PC-9 (cell line): ENCODE results near the gene NACC2. TPM values are rescaled to one million over a fixed set of nuclear protein-coding genes. Genes with fewer than 3 reads are reported as not detected.

Experiments
- BruUV-seq: library from RNA; stranded (reverse); fragments of 400-500 nt; replicated peaks from 2 replicates; lab custom pipeline; 2021; lab: Mats Ljungman, UMichigan
- CTCF ChIA-PET: fragments of 300-600 bp; sonication (Branson Sonifier 250); formaldehyde crosslinking; loops from one replicate; lab custom pipeline; 2022; ENCODE audit warnings: antibody characterized with exemption; lab: Charles Lee
- POLR2A ChIA-PET: fragments of 300-600 bp; sonication (Branson Sonifier 250); formaldehyde crosslinking; loops from one replicate; lab custom pipeline; 2022; ENCODE audit warnings: antibody characterized with exemption; ENCODE audit not compliant: unreplicated experiment; lab: Charles Lee
- DNase-seq, 2 experiments: peaks; one replicate each; pipeline versions ENCODE4 v3.0.0 to v3.0.0-alpha.2; 2015 to 2022; ENCODE audit warnings: mixed read lengths in 1 of 2
- H2AFZ ChIP-seq: fragments of 200-600 bp; sonication (generic); 2 replicates; pipeline ENCODE4 v1.8.1; 2017; ENCODE audit warnings: antibody characterized with exemption
- H3F3A ChIP-seq: fragments of 200-600 bp; sonication (generic); 2 replicates; pipeline ENCODE4 v1.8.1; 2017; ENCODE audit warnings: antibody characterized with exemption, mild to moderate bottlenecking, low read depth; ENCODE audit not compliant: insufficient read depth
- H3K27ac ChIP-seq: fragments of 200-600 bp; sonication (generic); 2 replicates; pipeline ENCODE4 v1.6.1; 2016; ENCODE audit warnings: mixed run types
- H3K27me3 ChIP-seq: fragments of 200-600 bp; sonication (generic); 2 replicates; pipeline ENCODE4 v1.6.1; 2016; ENCODE audit warnings: low read depth, mixed run types; ENCODE audit not compliant: insufficient read depth
- H3K36me3 ChIP-seq: fragments of 200-600 bp; sonication (generic); 2 replicates; pipeline ENCODE4 v1.6.1; 2016; ENCODE audit warnings: low read depth, mixed run types
- H3K4me1 ChIP-seq: fragments of 200-600 bp; sonication (generic); replicated peaks from 2 replicates; pipeline ENCODE4 v1.6.1; 2016; ENCODE audit warnings: mixed run types; ENCODE audit not compliant: insufficient read depth
- H3K4me2 ChIP-seq: fragments of 200-600 bp; sonication (generic); 2 replicates; pipeline ENCODE4 v1.6.1; 2017; ENCODE audit warnings: mixed run types
- H3K4me3 ChIP-seq: fragments of 200-600 bp; sonication (generic); 2 replicates; pipeline ENCODE4 v1.6.1; 2016; ENCODE audit warnings: mixed run types
- H3K79me2 ChIP-seq: fragments of 200-600 bp; sonication (generic); 2 replicates; pipeline ENCODE4 v1.6.1; 2017; ENCODE audit warnings: low read depth, mixed run types
- H3K9me2 ChIP-seq: fragments of 200-600 bp; sonication (generic); 2 replicates; pipeline ENCODE4 v1.8.1; 2017; ENCODE audit warnings: mild to moderate bottlenecking; ENCODE audit not compliant: insufficient read depth
- H3K9me3 ChIP-seq: fragments of 200-600 bp; sonication (generic); 2 replicates; pipeline ENCODE4 v1.8.1; 2016; ENCODE audit warnings: low read depth; ENCODE audit not compliant: insufficient read depth
- H4K20me1 ChIP-seq: fragments of 200-600 bp; sonication (generic); 2 replicates; pipeline ENCODE4 v1.8.1; 2017; ENCODE audit not compliant: insufficient read depth
- EZH2 ChIP-seq: fragments of 200-600 bp; sonication (generic); IDR thresholded peaks from 2 replicates; pipeline ENCODE4 v1.8.0; 2017; ENCODE audit warnings: antibody characterized with exemption, low read depth
- intact Hi-C: fragments of 100-400 bp; cut with micrococcal nuclease; formaldehyde crosslinking; loops from one replicate; pipeline ENCODE4 v1.10.0; 2022; ENCODE audit not compliant: unreplicated experiment
- total RNA-seq: library from RNA; stranded (reverse); gene quantifications from 2 replicates; pipeline ENCODE4 v1.2.3, GENCODE V29; 2021
- TF ChIP-seq, protein P1 (sequence below): fragments of 200-600 bp; sonication (generic); conservative IDR thresholded peaks from 2 replicates; pipeline ENCODE4 v1.6.1; 2017; ENCODE audit warnings: mixed run types, antibody characterized with exemption, mild to moderate bottlenecking, moderate library complexity

Gene NACC2
- total RNA-seq, 1 experiment from 2014 or later, result 22.4 TPM

DNA sequence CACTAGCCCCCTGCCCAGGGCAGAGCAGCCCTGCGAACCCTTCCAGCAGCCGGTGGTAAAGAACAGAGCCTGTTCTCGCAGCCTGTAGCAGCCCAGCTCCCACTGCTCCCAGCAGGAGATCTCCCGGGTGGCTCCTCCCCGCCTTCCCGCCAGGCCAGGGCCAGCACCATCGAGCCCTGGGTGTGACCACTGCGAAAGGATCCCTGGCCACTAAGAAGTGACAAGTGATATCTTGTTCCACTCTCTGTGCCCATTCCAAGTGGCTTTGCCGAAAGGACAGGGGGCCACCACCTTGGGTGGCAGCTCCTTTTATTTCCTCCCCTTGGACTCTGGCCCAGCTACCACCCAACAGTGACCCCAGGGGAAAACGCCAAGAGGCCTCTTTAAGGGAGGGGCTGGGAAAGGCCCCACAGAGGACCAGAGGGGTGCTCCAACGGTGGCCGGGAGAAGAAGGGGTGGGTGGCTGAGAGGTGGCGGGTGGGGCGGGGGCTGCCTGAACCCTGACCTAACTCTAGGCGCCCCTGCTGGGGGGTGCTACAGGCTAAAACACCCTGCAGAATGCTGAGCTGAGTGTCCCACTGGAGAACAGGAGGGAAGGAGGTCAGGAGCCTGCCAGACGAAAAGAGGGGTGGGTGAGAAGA is 1.6 kb downstream of the NACC2 start:
- CTCF ChIA-PET, result no interaction called here
- BruUV-seq, result TSS peak; percentile 37

DNA sequence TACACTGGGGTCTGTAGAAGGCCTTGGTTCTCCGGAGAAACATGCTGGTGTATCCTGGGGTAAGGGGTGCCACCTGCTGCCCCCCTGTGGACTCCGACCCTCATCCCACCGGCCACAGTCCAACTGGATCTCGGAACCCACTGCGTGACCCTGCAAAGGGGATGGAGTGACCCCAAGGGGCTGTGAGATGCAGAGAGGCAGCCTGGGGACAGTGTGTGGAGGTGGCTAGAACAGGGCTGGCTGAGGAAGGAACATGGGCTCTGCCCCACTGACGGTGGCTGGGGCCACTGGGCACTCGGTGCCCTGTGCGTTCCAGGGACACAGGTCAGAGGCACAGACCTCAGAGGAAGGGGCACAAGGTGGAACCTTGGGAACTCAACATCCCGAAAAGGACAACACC is 2.3 kb downstream of the NACC2 start:
- TF ChIP-seq, protein P1, sequence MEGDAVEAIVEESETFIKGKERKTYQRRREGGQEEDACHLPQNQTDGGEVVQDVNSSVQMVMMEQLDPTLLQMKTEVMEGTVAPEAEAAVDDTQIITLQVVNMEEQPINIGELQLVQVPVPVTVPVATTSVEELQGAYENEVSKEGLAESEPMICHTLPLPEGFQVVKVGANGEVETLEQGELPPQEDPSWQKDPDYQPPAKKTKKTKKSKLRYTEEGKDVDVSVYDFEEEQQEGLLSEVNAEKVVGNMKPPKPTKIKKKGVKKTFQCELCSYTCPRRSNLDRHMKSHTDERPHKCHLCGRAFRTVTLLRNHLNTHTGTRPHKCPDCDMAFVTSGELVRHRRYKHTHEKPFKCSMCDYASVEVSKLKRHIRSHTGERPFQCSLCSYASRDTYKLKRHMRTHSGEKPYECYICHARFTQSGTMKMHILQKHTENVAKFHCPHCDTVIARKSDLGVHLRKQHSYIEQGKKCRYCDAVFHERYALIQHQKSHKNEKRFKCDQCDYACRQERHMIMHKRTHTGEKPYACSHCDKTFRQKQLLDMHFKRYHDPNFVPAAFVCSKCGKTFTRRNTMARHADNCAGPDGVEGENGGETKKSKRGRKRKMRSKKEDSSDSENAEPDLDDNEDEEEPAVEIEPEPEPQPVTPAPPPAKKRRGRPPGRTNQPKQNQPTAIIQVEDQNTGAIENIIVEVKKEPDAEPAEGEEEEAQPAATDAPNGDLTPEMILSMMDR, result no peak
- no peak for TF ChIP-seq EZH2
- Histone ChIP-seq H4K20me1 (peaks cover 41% of the 10 kb centered on the region), H3K4me2 (peak overlapping the region; percentile 90; the same call in 1 of the 2 replicates), H3K4me3 (no peak overlapping the region), H3K79me2 (peaks cover 47% of the 10 kb centered on the region), H3K27me3 (no peaks in the 10 kb centered on the region), H3K9me3 (no peaks in the 10 kb centered on the region), H3F3A (peaks cover 22% of the 10 kb centered on the region; the same call in 1 of the 2 replicates), H2AFZ (no peak overlapping the region), H3K36me3 (no peaks in the 10 kb centered on the region), H3K9me2 (no peaks in the 10 kb centered on the region), H3K4me1 (peaks cover 22% of the 10 kb centered on the region), H3K27ac (no peak overlapping the region)
- no peak for DNase-seq
- CTCF ChIA-PET, result no interaction called here
- POLR2A ChIA-PET, result no interaction called here
- BruUV-seq, result no TSS peak
- intact Hi-C loops, result no loop called here

More for the DNA sequence above, 1.6 kb downstream of the NACC2 start:
- POLR2A ChIA-PET, result no interaction called here
- peak in 1 of 2 experiments; percentile 66 for DNase-seq
- TF ChIP-seq EZH2, result no peak
- TF ChIP-seq, protein P1, result no peak
- H3K27me3 ChIP-seq, result no peaks in the 10 kb centered on the region
- peaks cover 37% of the 10 kb centered on the region for H4K20me1 ChIP-seq
- peak overlapping the region; percentile 71; the same call in 1 of the 2 replicates for H2AFZ ChIP-seq
- peaks cover 22% of the 10 kb centered on the region; the same call in 1 of the 2 replicates for H3F3A ChIP-seq
- H3K9me3 ChIP-seq, result no peaks in the 10 kb centered on the region
- peaks cover 22% of the 10 kb centered on the region for H3K4me1 ChIP-seq
- no peaks in the 10 kb centered on the region for H3K36me3 ChIP-seq
- peaks cover 47% of the 10 kb centered on the region for H3K79me2 ChIP-seq
- intact Hi-C loops, result no loop called here
- peak overlapping the region; percentile 88 for H3K4me3 ChIP-seq
- no peaks in the 10 kb centered on the region for H3K9me2 ChIP-seq
- peak overlapping the region; percentile 90 for H3K4me2 ChIP-seq
- H3K27ac ChIP-seq, result no peak overlapping the region

DNA sequence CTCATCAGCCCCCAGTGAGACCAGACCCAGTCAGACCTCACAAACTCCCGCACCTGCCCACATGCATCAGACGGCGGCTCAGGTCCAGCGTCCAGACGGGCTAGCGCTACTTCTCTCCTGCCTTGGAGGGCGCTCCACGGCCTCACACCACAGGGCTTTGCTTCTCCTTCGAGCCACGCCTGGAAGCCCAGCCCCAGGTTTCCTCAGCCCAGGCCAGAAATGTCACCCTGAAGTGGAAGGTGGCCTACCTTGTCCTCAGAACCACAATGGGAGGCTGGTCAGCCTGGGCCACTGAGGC is 2.8 kb downstream of the NACC2 start:
- Histone ChIP-seq H3K9me2 (no peaks in the 10 kb centered on the region), H3K4me2 (no peak overlapping the region), H4K20me1 (peaks cover 45% of the 10 kb centered on the region), H3F3A (peaks cover 22% of the 10 kb centered on the region; the same call in 1 of the 2 replicates), H3K9me3 (no peaks in the 10 kb centered on the region), H3K79me2 (peaks cover 47% of the 10 kb centered on the region), H3K27me3 (no peaks in the 10 kb centered on the region), H3K4me1 (peaks cover 22% of the 10 kb centered on the region), H2AFZ (no peak overlapping the region), H3K36me3 (no peaks in the 10 kb centered on the region), H3K27ac (no peak overlapping the region), H3K4me3 (no peak overlapping the region)
- no peak for DNase-seq
- BruUV-seq, result no TSS peak
- no peak for TF ChIP-seq EZH2
- TF ChIP-seq, protein P1, result no peak
- ChIA-PET POLR2A (no interaction called here), CTCF (interaction anchor here (0.6 kb wide), 1 partner anchor 12 kb away, joined by 3 read pairs; no protein-coding TSS in a partner anchor)
- intact Hi-C loops, result no loop called here
